K562 (cell line): ENCODE results near the gene GFI1B. TPM values are rescaled to one million over a fixed set of nuclear protein-coding genes. Genes with fewer than 3 reads are reported as not detected.

ENCODE experiments used
- ATF1 ChIP-seq, 2 experiments: fragments of 450-650 bp in 1 of 2; IDR thresholded peaks; 2 replicates each; pipeline ENCODE4 v1.6.1; 2016; ENCODE audit warnings: missing compliant biosample characterization in 1 of 2, missing genetic modification characterization in 1 of 2
- CXXC5 ChIP-seq: fragments of 250-450 bp; sonication (Bioruptor Pico); IDR thresholded peaks from 2 replicates; pipeline ENCODE4 v1.8.0; 2022; ENCODE audit warnings: inconsistent platforms, mild to moderate bottlenecking, moderate library complexity
- E2F4 ChIP-seq: sonication (generic); formaldehyde crosslinking; IDR thresholded peaks from 2 replicates; pipeline ENCODE4 v1.8.0; 2022; ENCODE audit warnings: mild to moderate bottlenecking, low read depth, missing genetic modification reagents
- ETS2 ChIP-seq: IDR thresholded peaks from 2 replicates; pipeline ENCODE4 v1.6.1; 2016; ENCODE audit warnings: borderline replicate concordance, missing genetic modification characterization, mild to moderate bottlenecking, moderate library complexity, missing compliant biosample characterization; ENCODE audit not compliant: poor library complexity, severe bottlenecking
- GTF2B ChIP-seq: IDR thresholded peaks from 2 replicates; pipeline ENCODE4 v1.6.1; 2011; ENCODE audit not compliant: insufficient read length; ENCODE audit errors: extremely low read depth
- HES1 ChIP-seq: fragments of 450-650 bp; IDR thresholded peaks from 2 replicates; pipeline ENCODE4 v1.6.1; 2016; ENCODE audit warnings: low read depth, mild to moderate bottlenecking, moderate library complexity
- MLX ChIP-seq, 2 experiments: fragments of 450-650 bp in 1 of 2; sonication (generic) in 1 of 2; formaldehyde crosslinking; conservative IDR thresholded peaks; 2 replicates each; pipeline versions ENCODE4 v1.4.0 to v1.8.1; 2020 to 2022; ENCODE audit warnings: mild to moderate bottlenecking in 1 of 2, missing genetic modification reagents in 1 of 2
- MYNN ChIP-seq, 2 experiments: sonication (generic); formaldehyde crosslinking in 1 of 2; IDR thresholded peaks; 2 replicates each; pipeline versions ENCODE4 v1.5.0 to v1.6.1; 2016 to 2020; ENCODE audit warnings: antibody characterized with exemption in 1 of 2, missing genetic modification reagents in 1 of 2
- NCOA6 ChIP-seq: fragments of 450-650 bp; IDR thresholded peaks from 2 replicates; pipeline ENCODE4 v1.6.1; 2017; ENCODE audit warnings: mild to moderate bottlenecking
- POLR2G ChIP-seq: fragments of 200-400 bp; formaldehyde crosslinking; IDR thresholded peaks from 2 replicates; pipeline ENCODE4 v1.6.1; 2017; ENCODE audit warnings: low read depth, mild to moderate bottlenecking, antibody characterized with exemption, low read length, moderate library complexity
- RFX1 ChIP-seq: fragments of 450-650 bp; IDR thresholded peaks from 2 replicates; pipeline ENCODE4 v1.6.1; 2016; ENCODE audit warnings: mild to moderate bottlenecking, moderate library complexity
- SAP30 ChIP-seq: fragments of 200-600 bp; sonication (generic); IDR thresholded peaks from 2 replicates; pipeline ENCODE4 v1.6.1; 2012; ENCODE audit warnings: borderline replicate concordance, low read depth, mild to moderate bottlenecking, moderate library complexity, low read length, control low read depth, inconsistent platforms; ENCODE audit not compliant: insufficient read depth, poor library complexity, severe bottlenecking
- SNRNP70 ChIP-seq: fragments of 200-400 bp; formaldehyde crosslinking; optimal IDR thresholded peaks from 2 replicates; pipeline ENCODE3; 2017; ENCODE audit warnings: low read depth, low read length
- TEAD4 ChIP-seq, 2 experiments: sonication (generic) in 1 of 2; formaldehyde crosslinking in 1 of 2; IDR thresholded peaks; 2 replicates each; pipeline versions ENCODE4 v1.6.1 to v1.8.0; 2012 to 2022; ENCODE audit warnings: borderline replicate concordance in 1 of 2, inconsistent platforms in 1 of 2, low read length in 1 of 2, mild to moderate bottlenecking in 1 of 2, missing genetic modification reagents in 1 of 2
- TFAM ChIP-seq: fragments of 250-450 bp; sonication (Bioruptor Pico); conservative IDR thresholded peaks from 2 replicates; pipeline ENCODE4 v1.5.0; 2021; ENCODE audit warnings: mild to moderate bottlenecking, moderate library complexity
- TSC22D4 ChIP-seq: fragments of 450-650 bp; IDR thresholded peaks from 2 replicates; pipeline ENCODE4 v1.6.1; 2016; ENCODE audit warnings: missing genetic modification characterization, missing biosample characterization, control low read depth
- U2AF2 ChIP-seq: fragments of 200-400 bp; formaldehyde crosslinking; optimal IDR thresholded peaks from 2 replicates; pipeline ENCODE3; 2017; ENCODE audit warnings: low read depth, mild to moderate bottlenecking, low read length
- ZBTB11 ChIP-seq, 3 experiments: fragments of 200-800 bp in 1 of 3; fragments of 250-450 bp in 1 of 3; fragments of 450-650 bp in 1 of 3; sonication (Bioruptor Pico) in 1 of 3; sonication (Bioruptor generic) in 1 of 3; formaldehyde crosslinking in 1 of 3; IDR thresholded peaks; 2 replicates each; pipeline versions ENCODE4 v1.6.1 to v1.8.0; 2016 to 2022; ENCODE audit warnings: mild to moderate bottlenecking in 2 of 3, missing genetic modification characterization in 2 of 3, missing compliant biosample characterization in 1 of 3, moderate library complexity in 1 of 3
- ZFP1 ChIP-seq: fragments of 450-650 bp; formaldehyde crosslinking; IDR thresholded peaks from 2 replicates; pipeline ENCODE4 v1.4.0; 2020; ENCODE audit warnings: mild to moderate bottlenecking, mixed read lengths
- ZNF444 ChIP-seq: fragments of 250-450 bp; sonication (Bioruptor Pico); IDR thresholded peaks from 2 replicates; pipeline ENCODE4 v1.4.0; 2020; ENCODE audit warnings: mild to moderate bottlenecking, moderate library complexity
- ZNF77 ChIP-seq: fragments of 250-450 bp; sonication (Bioruptor Pico); IDR thresholded peaks from 2 replicates; pipeline ENCODE4 v1.5.0; 2020
- polyA plus RNA-seq, 8 experiments: library from polyadenylated mRNA; depleted of rRNA in 4 of 8; stranded (reverse) in 5 of 8; unstranded in 3 of 8; fragments of >200 nt; fragmentation: Nextera tagmentation in 2 of 8; fragmentation: Illumina TruSeq in 1 of 8; extraction: Ambion mirVana in 2 of 8; extraction: Trizol in 1 of 8; gene quantifications; 2 replicates each; pipeline versions ENCODE4 v1.2.1 to v1.2.3, GENCODE V29; 2011 to 2014; ENCODE audit warnings: inconsistent platforms in 1 of 8, missing spikeins in 1 of 8
- total RNA-seq, 7 experiments: library from RNA; depleted of rRNA in 6 of 7; stranded (reverse); fragments of >200 nt in 6 of 7; fragmentation: Illumina TruSeq in 2 of 7; extraction: Trizol in 2 of 7; gene quantifications; 2 replicates each; pipeline versions ENCODE4 v1.2.1 to v1.2.3, GENCODE V29; 2011 to 2021; ENCODE audit warnings: low replicate concordance in 1 of 7

The GFI1B gene
- total and polyA plus RNA-seq, 9 of the 15 experiments (the other 6 are each of a cell fraction or from before 2014, with no cell fraction given), result 8.0 to 75.7 (median 34.5) TPM

GRCh38 chr9:132990781-132991180 is 12.3 kb downstream of the GFI1B start (continued):
- TF ChIP-seq ZBTB11 (CRISPR knock-in tag; IDR thresholded peaks at IDR 0.05) (no peak), U2AF2 (no peak), MLX (CRISPR knock-in tag; conservative IDR thresholded peaks at IDR 0.05) (no peak), POLR2G (peak; percentile 65), TSC22D4 (tag) (no peak), GTF2B (no peak), TEAD4 (IDR thresholded peaks at IDR 0.05; ENCODE audit: low read length) (no peak), TEAD4 (CRISPR knock-in tag; IDR thresholded peaks at IDR 0.05; ENCODE audit: borderline replicate concordance) (peak; percentile 34; the same call in 1 of the 2 replicates), TFAM (CRISPR knock-in tag) (no peak), ZNF77 (CRISPR knock-in tag) (no peak), ATF1 (CRISPR knock-in tag; IDR thresholded peaks at IDR 0.05) (no peak), ATF1 (tag; IDR thresholded peaks at IDR 0.05) (no peak), HES1 (no peak), MYNN (IDR thresholded peaks at IDR 0.05) (no peak), MYNN (CRISPR knock-in tag; IDR thresholded peaks at IDR 0.05) (no peak), E2F4 (CRISPR knock-in tag) (0 out of 2 replicates have a peak, but pooled peaks have one; percentile 47), RFX1 (no peak), SAP30 (no peak), ETS2 (no peak), ZFP1 (CRISPR knock-in tag) (no peak), SNRNP70 (no peak), CXXC5 (CRISPR knock-in tag) (no peak), ZNF444 (CRISPR knock-in tag) (no peak), NCOA6 (no peak)
